IMR-90 (cell line): Measurements from ENCODE around the gene PACS1.

Experiments used
- CTCF ChIP-seq: conservative IDR thresholded peaks from 2 replicates; pipeline ENCODE4 v1.5.1; 2012; ENCODE audit warnings: mild to moderate bottlenecking, low read depth, low read length, improper control_type of control experiment
- MAFK ChIP-seq: IDR thresholded peaks from 2 replicates; pipeline ENCODE4 v1.6.1; 2012; ENCODE audit warnings: low read depth, low read length, improper control_type of control experiment
- MXI1 ChIP-seq: IDR thresholded peaks from 2 replicates; pipeline ENCODE4 v1.6.1; 2012; ENCODE audit warnings: low read depth, mild to moderate bottlenecking, low read length, moderate library complexity, borderline replicate concordance
- POLR2A ChIP-seq: IDR thresholded peaks from 2 replicates; pipeline ENCODE4 v1.6.1; 2012; ENCODE audit warnings: mild to moderate bottlenecking, low read depth, low read length

- no peak for TF ChIP-seq POLR2A
- TF ChIP-seq CTCF: no peak
- TF ChIP-seq MAFK: no peak
- no peak for TF ChIP-seq MXI1
Observed at GRCh38 chr11:66036334-66036710, 33.8 kb upstream of the PACS1 start.
